GM12878 (cell line): ENCODE results near the gene HSPE1. TPM values are rescaled to one million over a fixed set of nuclear protein-coding genes. Genes with fewer than 3 reads are reported as not detected.
"Not testable (repeated sequence)": the region's sequence is repeated elsewhere in the genome, so short reads cannot be mapped to it uniquely, and the experiment has no call there.

Experiments
- ATAC-seq: fragments of 200-7000 bp; cut with Tn5 transposase; 3 replicates; pipeline ENCODE4 v1.9.1; 2020; ENCODE audit warnings: mild to moderate bottlenecking, moderate library complexity
- BruUV-seq: library from RNA; stranded (reverse); fragments of 400-500 nt; replicated peaks from 2 replicates; lab custom pipeline; 2021; lab: Mats Ljungman, UMichigan
- CTCF ChIA-PET: fragments of 300-600 bp; sonication (Branson Sonifier 250); formaldehyde crosslinking; extraction: SDS; loops from one replicate; lab custom pipeline; 2021; ENCODE audit warnings: inconsistent platforms; lab: Yijun Ruan, JAX
- POLR2A ChIA-PET: fragments of 350-600 bp; formaldehyde crosslinking; extraction: SDS; loops from one replicate; lab custom pipeline; 2021; ENCODE audit warnings: inconsistent platforms; lab: Charles Lee
- RAD21 ChIA-PET: fragments of 300-600 bp; sonication (Branson Sonifier 250); formaldehyde crosslinking; loops from one replicate; lab custom pipeline; 2023; ENCODE audit warnings: antibody characterized with exemption; ENCODE audit not compliant: unreplicated experiment; lab: Charles Lee
- SMC1A ChIA-PET: fragments of 300-600 bp; sonication (Branson Sonifier 250); formaldehyde crosslinking; loops from one replicate; lab custom pipeline; 2023; ENCODE audit not compliant: unreplicated experiment, uncharacterized antibody; lab: Charles Lee
- DNase-seq: peaks from one replicate; pipeline ENCODE4 v3.0.0-alpha.2; 2011; ENCODE audit warnings: low read depth, low spot score
- FAIRE-seq: peaks from 3 replicates; lab custom pipeline; 2011; peaks lifted over from hg19 to GRCh38; lab: Jason Lieb, UNC
- H2AFZ ChIP-seq: 2 replicates; pipeline ENCODE4 v1.6.0; 2011; ENCODE audit warnings: low read depth, low read length, control low read depth; ENCODE audit not compliant: control insufficient read depth
- H3K27ac ChIP-seq: 2 replicates; pipeline ENCODE4 v1.5.1; 2011; ENCODE audit warnings: control low read depth; ENCODE audit not compliant: control insufficient read depth, insufficient read depth
- H3K27me3 ChIP-seq, 2 experiments: replicated peaks in 1 of 2; 2 replicates each; pipeline versions ENCODE4 v1.6.0 to v1.6.1; 2011; ENCODE audit warnings: low read length in 1 of 2; ENCODE audit not compliant: control insufficient read depth in 2 of 2, insufficient read depth in 2 of 2
- H3K36me3 ChIP-seq, 2 experiments: 2 replicates each; pipeline ENCODE4 v1.5.1; 2011; ENCODE audit warnings: low read length in 1 of 2; ENCODE audit not compliant: control insufficient read depth in 2 of 2, insufficient read depth in 2 of 2
- H3K4me1 ChIP-seq: 2 replicates; pipeline ENCODE4 v1.6.1; 2011; ENCODE audit warnings: mild to moderate bottlenecking, low read length, moderate library complexity, mixed read lengths; ENCODE audit not compliant: control insufficient read depth, insufficient read depth
- H3K4me2 ChIP-seq: 2 replicates; pipeline ENCODE4 v1.6.0; 2011; ENCODE audit warnings: control low read depth; ENCODE audit not compliant: control insufficient read depth, insufficient read depth
- H3K4me3 ChIP-seq: fragments of 200-600 bp; sonication (generic); 2 replicates; pipeline ENCODE4 v1.5.1; 2016
- H3K79me2 ChIP-seq: 2 replicates; pipeline ENCODE4 v1.6.0; 2011; ENCODE audit warnings: low read length; ENCODE audit not compliant: control insufficient read depth, insufficient read depth
- H3K9ac ChIP-seq: 2 replicates; pipeline ENCODE4 v1.8.0; 2011; ENCODE audit warnings: low read length, control low read depth, mixed read lengths; ENCODE audit not compliant: control insufficient read depth, insufficient read depth
- H3K9me3 ChIP-seq: replicated peaks from 3 replicates; pipeline ENCODE4 v1.5.1; 2011; ENCODE audit warnings: mild to moderate bottlenecking, low read length; ENCODE audit not compliant: control insufficient read depth, insufficient read depth
- H4K20me1 ChIP-seq: 2 replicates; pipeline ENCODE4 v1.6.0; 2011; ENCODE audit not compliant: control insufficient read depth, insufficient read depth
- NFYB ChIP-seq: IDR thresholded peaks from 2 replicates; pipeline ENCODE4 v1.6.1; 2011; ENCODE audit warnings: low read depth, mild to moderate bottlenecking, low read length, improper control_type of control experiment, moderate library complexity; ENCODE audit not compliant: insufficient read depth
- ZNF217 ChIP-seq: fragments of 450-650 bp; IDR thresholded peaks from 2 replicates; pipeline ENCODE4 v1.6.1; 2017; ENCODE audit warnings: antibody characterized with exemption, mild to moderate bottlenecking
- WGBS: methylation state at CpG from one replicate; pipeline ENCODE4 v1.1.6; 2016; ENCODE audit warnings: low lambda C conversion rate; ENCODE audit not compliant: insufficient replicate concordance, insufficient coverage; ENCODE audit errors: missing lambda C conversion rate; 5-methylcytosine and 5-hydroxymethylcytosine counted together
- in situ Hi-C: fragments of 300-500 bp; cut with MboI; formaldehyde crosslinking; loops from 9 replicates; pipeline ENCODE4 v1.14.3; 2018; ENCODE audit warnings: mixed read lengths
- intact Hi-C: fragments of 100-400 bp; cut with micrococcal nuclease; formaldehyde crosslinking; loops from one replicate; pipeline ENCODE4 v1.14.2; 2022; ENCODE audit not compliant: unreplicated experiment
- polyA plus RNA-seq, 11 experiments: library from polyadenylated mRNA; depleted of rRNA in 4 of 11; unstranded in 6 of 11; stranded (reverse) in 5 of 11; fragments of >200 nt; fragmentation: Nextera tagmentation in 4 of 11; fragmentation: Illumina TruSeq in 1 of 11; extraction: Ambion mirVana in 4 of 11; extraction: Trizol in 1 of 11; gene quantifications; 1 replicate in 1 of 11; 2 replicates in 10 of 11; pipeline versions ENCODE4 v1.2.1 to v1.2.3, GENCODE V29; 2011 to 2016; ENCODE audit warnings: inconsistent platforms in 2 of 11, missing spikeins in 2 of 11, low read depth in 1 of 11
- total RNA-seq, 4 experiments: library from RNA; depleted of rRNA in 3 of 4; stranded (reverse); fragments of >200 nt in 3 of 4; fragmentation: Illumina TruSeq in 1 of 4; extraction: Trizol in 1 of 4; gene quantifications; 2 replicates each; pipeline versions ENCODE4 v1.2.1 to v1.2.3, GENCODE V29; 2013 to 2021

The HSPE1 gene
- total and polyA plus RNA-seq, 10 of the 15 experiments (the other 5 are each of a cell fraction or from before 2014, with no cell fraction given): 180 to 1,096 (median 505) TPM

DNA sequence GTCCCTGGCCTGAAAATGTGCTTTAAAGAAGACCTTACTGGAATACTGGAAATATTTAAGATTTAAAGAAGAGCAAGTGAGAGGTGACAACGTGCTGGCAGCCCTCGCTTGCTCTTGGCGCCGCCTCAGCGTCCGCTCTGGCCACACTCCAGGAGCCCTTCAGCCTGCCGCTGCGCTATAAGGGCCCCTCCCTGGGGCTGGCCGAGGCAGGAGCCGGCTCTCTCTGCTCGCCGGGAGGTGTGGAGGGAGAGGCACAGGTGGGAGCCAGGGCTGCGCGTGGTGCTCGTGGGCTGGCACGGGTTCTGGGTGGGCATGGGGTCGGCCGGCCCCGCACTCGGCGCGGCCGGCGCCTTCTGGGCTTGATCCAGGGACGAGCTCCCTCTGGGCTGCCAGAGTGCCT, 49.7 kb upstream of the HSPE1 start:
- Histone ChIP-seq H3K79me2 (peaks cover 20% of the 10 kb centered on the region), H3K27me3 (no peaks in the 10 kb centered on the region), H3K36me3 (no peaks in the 10 kb centered on the region), H3K9me3 (no peaks in the 10 kb centered on the region; the same call in 2 of the 3 replicates), H3K4me2 (no peak overlapping the region), H3K9ac (no peak overlapping the region), H2AFZ (no peak overlapping the region), H3K4me1 (no peaks in the 10 kb centered on the region), H3K27ac (no peak overlapping the region), H4K20me1 (no peaks in the 10 kb centered on the region), H3K4me3 (no peak overlapping the region)
- BruUV-seq: no TSS peak
- DNase-seq (no peak), FAIRE-seq (no peak), ATAC-seq (no peak)
- in situ Hi-C loops (no loop called here), intact Hi-C loops (loop anchor here (5.0 kb wide), 1 partner anchor 257 kb away; the partner anchor contains the start of gene MARS2)
- RAD21 ChIA-PET: interaction anchor here (0.9 to 4.2 kb wide), 2 partner anchors 14 to 15 kb away, joined by 3 to 38 read pairs; partner anchors contain the start of gene SF3B1
- WGBS: 90% methylated on average over 16 of the region's 25 CpGs
- TF ChIP-seq ZNF217: no peak
- SMC1A ChIA-PET: interaction anchor here (1.2 to 3.8 kb wide), 2 partner anchors 14 to 17 kb away, joined by 3 to 32 read pairs; partner anchors contain the start of gene SF3B1
- POLR2A ChIA-PET: interaction anchor here (3.5 to 4.8 kb wide), 2 partner anchors 14 to 50 kb away, joined by 43 to 63 read pairs; partner anchors contain the start of genes HSPD1, HSPE1 and SF3B1
- CTCF ChIA-PET: interaction anchor here (0.7 to 1.5 kb wide), 3 partner anchors 9 to 54 kb away, joined by 3 read pairs; no protein-coding TSS in a partner anchor

DNA sequence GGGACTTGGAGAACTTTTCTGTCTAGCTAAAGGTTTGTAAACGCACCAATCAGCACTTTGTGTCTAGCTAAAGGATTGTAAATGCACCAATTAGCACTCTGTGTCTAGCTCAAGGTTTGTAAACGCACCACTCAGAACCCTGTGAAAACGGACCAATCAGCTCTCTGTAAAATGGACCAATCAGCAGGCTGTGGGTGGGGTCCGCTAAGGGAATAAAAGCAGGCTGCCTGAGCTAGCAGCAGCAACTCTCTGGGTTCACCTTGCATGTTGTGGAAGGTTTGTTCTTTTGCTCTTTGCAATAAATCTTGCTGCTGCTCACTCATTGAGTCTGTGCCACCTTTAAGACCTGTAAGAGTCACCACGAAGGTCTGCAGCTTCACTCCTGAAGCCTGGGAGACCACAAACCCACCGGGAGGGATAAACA, 49.2 kb upstream of the HSPE1 start:
- H4K20me1 ChIP-seq, H3K36me3 ChIP-seq, ATAC-seq, in situ Hi-C loops, FAIRE-seq, H3K27me3 ChIP-seq, H3K4me3 ChIP-seq, BruUV-seq, H3K4me1 ChIP-seq, H3K9ac ChIP-seq, H3K4me2 ChIP-seq, H3K9me3 ChIP-seq, H3K27ac ChIP-seq, DNase-seq: not testable (repeated sequence)
- CTCF ChIA-PET: interaction anchor here (1.5 kb wide), 2 partner anchors 8 to 27 kb away, joined by 3 read pairs; no protein-coding TSS in a partner anchor
- SMC1A ChIA-PET: interaction anchor here (0.6 to 3.8 kb wide), 4 partner anchors 14 to 62 kb away, joined by 3 to 32 read pairs (median 3); partner anchors contain the start of gene SF3B1
- Histone ChIP-seq H3K79me2 (peaks cover 25% of the 10 kb centered on the region), H2AFZ (peak overlapping the region; percentile 25; the same call in 1 of the 2 replicates)
- 67% methylated on average over 6 of the region's 6 CpGs for WGBS
- RAD21 ChIA-PET: interaction anchor here (4.2 kb wide), 1 partner anchor 16 kb away, joined by 38 read pairs; the partner anchor contains the start of gene SF3B1
- POLR2A ChIA-PET: interaction anchor here (1.8 to 4.8 kb wide), 3 partner anchors 10 to 49 kb away, joined by 10 to 63 read pairs (median 43); partner anchors contain the start of genes HSPD1, HSPE1 and SF3B1
- intact Hi-C loops: loop anchor here (5.0 kb wide), 1 partner anchor 256 kb away; the partner anchor contains the start of gene MARS2
- peak; percentile 81 for TF ChIP-seq NFYB
